PC-3 (cell line): Measurements from ENCODE around the gene KLF13.

Source experiments
- CTCF ChIP-seq: fragments of 300-600 bp; sonication (generic); conservative IDR thresholded peaks from 2 replicates; pipeline ENCODE4 v1.5.1; 2017; ENCODE audit warnings: antibody characterized with exemption, low read depth, mild to moderate bottlenecking, low read length
- EZH2 ChIP-seq: fragments of 300-600 bp; sonication (generic); IDR thresholded peaks from one replicate; pipeline ENCODE4 v1.6.1; 2017; ENCODE audit warnings: antibody characterized with exemption, mild to moderate bottlenecking, low read length; ENCODE audit not compliant: unreplicated experiment
- EZH2phosphoT487 ChIP-seq: fragments of 300-600 bp; sonication (generic); IDR thresholded peaks from 2 replicates; pipeline ENCODE4 v1.6.1; 2018; ENCODE audit warnings: mild to moderate bottlenecking, antibody characterized with exemption, low read length, borderline replicate concordance

- TF ChIP-seq EZH2 (no peak), CTCF (no peak), EZH2phosphoT487 (no peak)
Measured at GRCh38 chr15:31332020-31332680, 5.5 kb downstream of the KLF13 start.
